ENCODE data around the gene EML4. TPM values are rescaled to one million over a fixed set of nuclear protein-coding genes. Genes with fewer than 3 reads are reported as not detected.
"Not testable (repeated sequence)": the region's sequence is repeated elsewhere in the genome, so short reads cannot be mapped to it uniquely, and the experiment has no call there.

The EML4 gene
- total RNA-seq, 1 donor from 2014 or later: 28.5 TPM

- ATAC-seq: no peak
Measured at GRCh38 chr2:42266236-42266635, 97.1 kb downstream of the EML4 start.

GRCh38 chr2:42267530-42267929, 98.4 kb downstream of the EML4 start:
- ATAC-seq: no peak

- ATAC-seq: no peak
Measured at GRCh38 chr2:42268528-42269151, 99.5 kb downstream of the EML4 start.

GRCh38 chr2:42270757-42271156, 101.6 kb downstream of the EML4 start:
- ATAC-seq: no peak

GRCh38 chr2:42271246-42271645, 102.1 kb downstream of the EML4 start:
- not testable (repeated sequence) for ATAC-seq

- no peak for ATAC-seq
Measured at GRCh38 chr2:42274863-42275262, 105.7 kb downstream of the EML4 start.

GRCh38 chr2:42281416-42282081, 112.4 kb downstream of the EML4 start:
- no peak for ATAC-seq

GRCh38 chr2:42284019-42284418, 114.9 kb downstream of the EML4 start:
- ATAC-seq: no peak

- ATAC-seq: no peak
Measured at GRCh38 chr2:42286268-42286946, 117.3 kb downstream of the EML4 start.

GRCh38 chr2:42288811-42289210, 119.7 kb downstream of the EML4 start:
- ATAC-seq: no peak

- no peak for ATAC-seq
Measured at GRCh38 chr2:42289222-42289621, 120.1 kb downstream of the EML4 start.

- ATAC-seq: no peak
Measured at GRCh38 chr2:42290005-42290404, 120.9 kb downstream of the EML4 start.

GRCh38 chr2:42293019-42293418, 123.9 kb downstream of the EML4 start:
- no peak for ATAC-seq

GRCh38 chr2:42296226-42296625, 127.1 kb downstream of the EML4 start:
- no peak for ATAC-seq

- ATAC-seq: no peak
Measured at GRCh38 chr2:42297322-42297936, 128.3 kb downstream of the EML4 start.

- ATAC-seq: no peak
Measured at GRCh38 chr2:42298132-42298531, 129.0 kb downstream of the EML4 start.

- no peak for ATAC-seq
Measured at GRCh38 chr2:42298996-42299754, 130.0 kb downstream of the EML4 start.

- ATAC-seq: no peak
Measured at GRCh38 chr2:42300527-42300926, 131.4 kb downstream of the EML4 start.

GRCh38 chr2:42303252-42303651, 134.1 kb downstream of the EML4 start:
- ATAC-seq: no peak

- ATAC-seq: no peak
Measured at GRCh38 chr2:42304059-42304713, 135.0 kb downstream of the EML4 start.

GRCh38 chr2:42307180-42307579, 138.0 kb downstream of the EML4 start:
- no peak for ATAC-seq

- no peak for ATAC-seq
Measured at GRCh38 chr2:42309366-42309765, 140.2 kb downstream of the EML4 start.

Measured in esophagus mucosa (tissue), 1 donor.